Right lobe of liver (tissue), 6 donors: Measurements from ENCODE around the gene RASL12. TPM values are rescaled to one million over a fixed set of nuclear protein-coding genes. Genes with fewer than 3 reads are reported as not detected.

Experiments
- ATAC-seq, 4 donors: fragments of 200-7000 bp; cut with Tn5 transposase; one replicate each; pipeline ENCODE4 v1.9.1; 2020; ENCODE audit warnings: mild to moderate bottlenecking in 4 of 4, moderate library complexity in 4 of 4
- DNase-seq, 3 donors: peaks; one replicate each; pipeline ENCODE4 v3.0.0-alpha.2; 2020
- H3K27ac ChIP-seq, 3 donors: fragments of 200-600 bp; one replicate each; pipeline ENCODE4 v1.8.0; 2022
- H3K27me3 ChIP-seq, 2 donors: fragments of 200-600 bp; one replicate each; pipeline ENCODE4 v1.8.0; 2022
- H3K36me3 ChIP-seq, 4 donors: fragments of 200-600 bp; sonication (generic) in 1 of 4; one replicate each; pipeline versions ENCODE4 v1.5.1 to v1.8.0; 2017 to 2022; ENCODE audit warnings: control low read depth in 1 of 4
- H3K4me1 ChIP-seq, 4 donors: fragments of 200-600 bp; sonication (generic) in 1 of 4; one replicate each; pipeline versions ENCODE4 v1.5.1 to v1.8.0; 2017 to 2022; ENCODE audit warnings: control low read depth in 1 of 4
- H3K4me3 ChIP-seq, 3 donors: fragments of 200-600 bp; one replicate each; pipeline ENCODE4 v1.8.0; 2022
- H3K9me3 ChIP-seq, 4 donors: fragments of 200-600 bp; sonication (generic) in 1 of 4; one replicate each; pipeline versions ENCODE4 v1.5.1 to v1.8.0; 2017 to 2022; ENCODE audit warnings: control low read depth in 1 of 4
- POLR2A ChIP-seq: fragments of 450-650 bp; IDR thresholded peaks from one replicate; pipeline ENCODE4 v1.6.1; 2017; ENCODE audit warnings: antibody characterized with exemption, mild to moderate bottlenecking
- WGBS: methylation state at CpG from one replicate; pipeline ENCODE4 v1.1.6; 2018; ENCODE audit warnings: low coverage, low lambda C conversion rate; ENCODE audit not compliant: insufficient coverage; ENCODE audit errors: missing lambda C conversion rate; 5-methylcytosine and 5-hydroxymethylcytosine counted together
- intact Hi-C, 2 donors: fragments of 100-400 bp; cut with DNase I; formaldehyde crosslinking; loops; one replicate each; pipeline versions ENCODE4 v1.11.2 to v1.14.1; 2022
- long read RNA-seq: library from polyadenylated mRNA; unstranded; transcript quantifications from one replicate; pipeline ENCODE4 v2.0.0, GENCODE V29; 2019
- total RNA-seq, 6 experiments: library from RNA; depleted of rRNA in 2 of 6; stranded (reverse); fragments of >200 nt in 2 of 6; fragmentation: NEBNext Ultra II Directional in 3 of 6; extraction: Animal tissue kit (Norgen Biotek cat#: 25700) in 3 of 6; gene quantifications; one replicate each; pipeline versions ENCODE4 v1.1.0 to v1.2.4, GENCODE V29; 2016 to 2023
- TF ChIP-seq, protein P1 (sequence below), 4 donors: fragments of 200-600 bp in 3 of 4; fragments of 450-650 bp in 1 of 4; IDR thresholded peaks; one replicate each; pipeline versions ENCODE4 v1.5.1 to v1.8.0; 2016 to 2022; ENCODE audit warnings: antibody characterized with exemption in 4 of 4, mild to moderate bottlenecking in 2 of 4
- donor health status: DM: no; HTN: yes; CAD: no.
- donor health status: DM: no; HTN: no; CAD: no.
- donor health status: DM: no; HTN: no; CAD: no.
- donor health status: DM: no; HTN: yes; CAD: no.
- donor health status: DM: no; HTN: yes; CAD: no.

The RASL12 gene, protein sequence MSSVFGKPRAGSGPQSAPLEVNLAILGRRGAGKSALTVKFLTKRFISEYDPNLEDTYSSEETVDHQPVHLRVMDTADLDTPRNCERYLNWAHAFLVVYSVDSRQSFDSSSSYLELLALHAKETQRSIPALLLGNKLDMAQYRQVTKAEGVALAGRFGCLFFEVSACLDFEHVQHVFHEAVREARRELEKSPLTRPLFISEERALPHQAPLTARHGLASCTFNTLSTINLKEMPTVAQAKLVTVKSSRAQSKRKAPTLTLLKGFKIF
- 1 to 10 TPM in 1 of 6 experiments, under 1 TPM in 5; 0.07 to 1.5 (median 0.24) TPM for total RNA-seq
- long read RNA-seq: 0 reads

DNA sequence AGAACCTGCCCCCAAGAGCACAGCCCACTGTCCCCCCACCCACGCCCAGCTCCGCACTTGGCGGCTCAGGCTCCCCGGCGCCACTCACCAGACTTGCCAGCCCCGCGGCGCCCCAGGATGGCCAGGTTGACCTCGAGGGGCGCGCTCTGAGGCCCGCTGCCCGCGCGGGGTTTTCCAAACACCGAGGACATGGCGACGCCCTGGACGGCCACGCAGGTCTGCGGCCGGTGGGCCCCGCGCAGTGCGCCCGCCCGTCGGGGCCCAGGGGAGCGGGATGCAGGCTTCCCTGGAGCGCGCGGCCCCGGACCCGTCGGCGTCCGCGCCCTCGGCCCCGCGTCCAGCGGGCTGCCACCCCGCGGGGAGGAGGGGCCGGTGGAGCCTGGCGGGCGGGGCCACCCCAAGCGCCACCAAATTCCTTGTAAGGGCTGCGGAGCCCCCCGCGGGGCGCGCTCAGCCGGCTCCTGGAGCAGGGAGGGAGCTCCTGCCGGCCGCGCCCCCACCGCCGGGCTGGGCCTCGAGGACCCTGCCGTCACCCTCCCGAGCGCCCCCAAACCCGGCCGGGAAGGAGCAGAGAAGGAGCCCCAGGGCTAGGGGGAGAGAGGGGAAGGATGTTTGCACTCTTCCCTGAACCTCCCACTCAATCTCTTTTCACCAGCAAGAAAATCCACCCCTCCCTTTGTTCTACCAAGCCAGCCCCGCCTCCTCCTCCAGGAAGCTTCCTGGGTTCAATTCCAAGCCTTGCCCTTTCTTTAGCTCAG lies at the start of gene RASL12:
TSS of gene RASL12 (minus strand) at position 347 of the 758 bp plus-strand sequence. CDS start at position 191, 156 bp downstream.
- Histone ChIP-seq H3K27ac (no peak within 1 kb of the TSS), H3K4me1 (peaks cover 0 to 6% (median 0%) of the 10 kb centered on the region in 4 donors), H3K27me3 (peaks cover 0 to 4% of the 10 kb centered on the region in 2 donors), H3K36me3 (no peaks in the 10 kb centered on the region), H3K9me3 (no peaks in the 10 kb centered on the region), H3K4me3 (peak within 1 kb of the TSS in 1 of 3 donors; percentile 19)
- TF ChIP-seq, protein P1, sequence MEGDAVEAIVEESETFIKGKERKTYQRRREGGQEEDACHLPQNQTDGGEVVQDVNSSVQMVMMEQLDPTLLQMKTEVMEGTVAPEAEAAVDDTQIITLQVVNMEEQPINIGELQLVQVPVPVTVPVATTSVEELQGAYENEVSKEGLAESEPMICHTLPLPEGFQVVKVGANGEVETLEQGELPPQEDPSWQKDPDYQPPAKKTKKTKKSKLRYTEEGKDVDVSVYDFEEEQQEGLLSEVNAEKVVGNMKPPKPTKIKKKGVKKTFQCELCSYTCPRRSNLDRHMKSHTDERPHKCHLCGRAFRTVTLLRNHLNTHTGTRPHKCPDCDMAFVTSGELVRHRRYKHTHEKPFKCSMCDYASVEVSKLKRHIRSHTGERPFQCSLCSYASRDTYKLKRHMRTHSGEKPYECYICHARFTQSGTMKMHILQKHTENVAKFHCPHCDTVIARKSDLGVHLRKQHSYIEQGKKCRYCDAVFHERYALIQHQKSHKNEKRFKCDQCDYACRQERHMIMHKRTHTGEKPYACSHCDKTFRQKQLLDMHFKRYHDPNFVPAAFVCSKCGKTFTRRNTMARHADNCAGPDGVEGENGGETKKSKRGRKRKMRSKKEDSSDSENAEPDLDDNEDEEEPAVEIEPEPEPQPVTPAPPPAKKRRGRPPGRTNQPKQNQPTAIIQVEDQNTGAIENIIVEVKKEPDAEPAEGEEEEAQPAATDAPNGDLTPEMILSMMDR (IDR thresholded peaks at IDR 0.05): no peak
- no peak for TF ChIP-seq POLR2A
- 33% methylated on average over 2 of the region's 66 CpGs for WGBS
- intact Hi-C loops: no loop called here
- no peak for DNase-seq
- no peak for ATAC-seq

DNA sequence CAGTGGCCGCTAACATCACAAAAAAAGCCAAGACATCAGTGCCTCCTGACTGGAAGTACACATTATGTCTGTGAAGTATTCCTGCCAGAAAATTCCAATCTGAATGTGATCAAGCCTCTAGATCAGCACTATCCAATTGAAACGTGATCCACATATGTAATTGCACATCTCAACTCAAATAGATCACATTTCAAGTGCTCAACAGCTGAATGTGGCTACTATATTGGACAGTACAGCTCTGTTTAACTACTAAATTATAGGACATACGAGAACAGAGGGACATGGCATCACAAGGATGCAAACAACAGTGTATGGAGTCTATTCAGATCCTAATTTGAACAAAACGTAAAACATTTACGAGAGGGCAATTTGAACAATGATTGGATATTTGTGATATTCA lies 47.8 kb upstream of the RASL12 start:
- Histone ChIP-seq H3K36me3 (peaks cover 0 to 62% (median 21%) of the 10 kb centered on the region in 4 donors), H3K9me3 (no peaks in the 10 kb centered on the region), H3K4me3 (no peak overlapping the region), H3K27me3 (no peaks in the 10 kb centered on the region), H3K27ac (no peak overlapping the region), H3K4me1 (no peaks in the 10 kb centered on the region)
- intact Hi-C loops: no loop called here
- 80% methylated on average over 5 of the region's 5 CpGs for WGBS
- no peak for TF ChIP-seq POLR2A
- TF ChIP-seq, protein P1 (IDR thresholded peaks at IDR 0.05): no peak
- no peak for DNase-seq
- ATAC-seq: no peak

DNA sequence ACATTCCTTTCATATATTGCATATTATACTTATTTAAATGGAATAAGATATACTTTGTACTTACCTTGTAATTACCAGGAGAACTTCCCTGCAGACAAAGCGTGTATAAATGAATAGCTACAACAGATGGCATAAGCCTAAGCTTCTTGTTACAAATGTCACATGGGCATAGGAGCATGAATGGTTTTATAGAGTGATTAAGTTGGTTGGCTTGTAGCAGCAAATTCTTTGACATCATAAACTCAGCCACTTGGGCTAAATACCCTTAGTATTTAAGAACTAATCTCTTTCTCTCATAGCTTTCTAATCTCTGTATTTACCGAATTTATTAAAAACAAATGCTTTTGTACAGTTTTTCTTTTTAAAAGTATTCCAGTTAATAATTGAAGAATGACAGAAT lies 47.3 kb upstream of the RASL12 start, which contains the start of gene UBAP1L:
TSS of gene UBAP1L (minus strand) at position 115 of the 400 bp plus-strand sequence. CDS start 8,985 bp downstream, outside the sequence.
- WGBS: 92% methylated on average over 2 of the region's 2 CpGs
- intact Hi-C loops: no loop called here
- Histone ChIP-seq H3K27me3 (no peaks in the 10 kb centered on the region), H3K9me3 (no peaks in the 10 kb centered on the region), H3K27ac (no peak within 1 kb of the TSS), H3K36me3 (peaks cover 0 to 62% (median 21%) of the 10 kb centered on the region in 4 donors), H3K4me1 (no peaks in the 10 kb centered on the region), H3K4me3 (no peak within 1 kb of the TSS)
- TF ChIP-seq, protein P1 (IDR thresholded peaks at IDR 0.05): no peak
- TF ChIP-seq POLR2A: no peak
- ATAC-seq (no peak), DNase-seq (no peak)

DNA sequence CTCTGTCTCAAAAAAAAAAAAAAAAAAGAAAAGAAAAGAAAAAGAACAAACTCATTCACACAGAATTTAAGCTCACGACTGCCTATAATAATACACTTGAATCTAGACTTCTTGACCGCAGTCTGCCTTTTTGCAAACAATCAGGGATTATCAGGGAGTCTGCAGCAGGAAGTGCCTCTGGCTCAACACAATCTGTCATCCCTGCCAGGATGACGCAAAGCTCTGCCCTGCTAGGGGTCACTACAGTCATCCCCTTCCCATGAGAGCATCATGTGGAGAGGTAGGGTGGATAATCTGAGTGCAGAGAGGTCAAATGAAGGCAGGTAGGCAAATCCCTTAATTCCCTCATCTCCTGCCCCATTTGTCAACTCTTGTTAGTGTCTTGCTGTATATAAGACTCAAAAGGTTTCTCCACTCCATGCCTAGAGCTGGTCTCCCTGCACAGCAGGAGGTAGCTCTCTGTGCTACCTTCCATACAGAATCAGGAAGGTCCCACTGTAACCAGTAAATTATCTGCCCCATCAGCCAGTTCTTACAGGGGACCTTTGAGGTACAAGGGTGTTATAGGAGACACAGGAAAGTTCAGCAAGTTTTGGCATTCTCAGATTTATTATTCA lies 43.0 kb upstream of the RASL12 start:
- ATAC-seq (peak; percentile 64 to 98 (median 78)), DNase-seq (peak in 1 of 3 donors; percentile 56)
- Histone ChIP-seq H3K9me3 (no peaks in the 10 kb centered on the region), H3K4me1 (no peaks in the 10 kb centered on the region), H3K36me3 (peaks cover 0 to 36% (median 9%) of the 10 kb centered on the region in 4 donors), H3K27ac (no peak overlapping the region), H3K27me3 (no peaks in the 10 kb centered on the region), H3K4me3 (no peak overlapping the region)
- TF ChIP-seq, protein P1 (IDR thresholded peaks at IDR 0.05): no peak
- TF ChIP-seq POLR2A: no peak
- intact Hi-C loops: no loop called here
- WGBS: 8% methylated on average over 3 of the region's 3 CpGs
